SH-SY5Y (cell line): ENCODE results near the gene PHLDB2.

Experiments used
- GATA2 ChIP-seq: IDR thresholded peaks from 2 replicates; pipeline ENCODE4 v1.6.1; 2011; ENCODE audit warnings: mild to moderate bottlenecking, low read depth, low read length
- GATA3 ChIP-seq: IDR thresholded peaks from 2 replicates; pipeline ENCODE4 v1.6.1; 2011; ENCODE audit warnings: low read depth, mild to moderate bottlenecking, low read length, moderate library complexity

DNA sequence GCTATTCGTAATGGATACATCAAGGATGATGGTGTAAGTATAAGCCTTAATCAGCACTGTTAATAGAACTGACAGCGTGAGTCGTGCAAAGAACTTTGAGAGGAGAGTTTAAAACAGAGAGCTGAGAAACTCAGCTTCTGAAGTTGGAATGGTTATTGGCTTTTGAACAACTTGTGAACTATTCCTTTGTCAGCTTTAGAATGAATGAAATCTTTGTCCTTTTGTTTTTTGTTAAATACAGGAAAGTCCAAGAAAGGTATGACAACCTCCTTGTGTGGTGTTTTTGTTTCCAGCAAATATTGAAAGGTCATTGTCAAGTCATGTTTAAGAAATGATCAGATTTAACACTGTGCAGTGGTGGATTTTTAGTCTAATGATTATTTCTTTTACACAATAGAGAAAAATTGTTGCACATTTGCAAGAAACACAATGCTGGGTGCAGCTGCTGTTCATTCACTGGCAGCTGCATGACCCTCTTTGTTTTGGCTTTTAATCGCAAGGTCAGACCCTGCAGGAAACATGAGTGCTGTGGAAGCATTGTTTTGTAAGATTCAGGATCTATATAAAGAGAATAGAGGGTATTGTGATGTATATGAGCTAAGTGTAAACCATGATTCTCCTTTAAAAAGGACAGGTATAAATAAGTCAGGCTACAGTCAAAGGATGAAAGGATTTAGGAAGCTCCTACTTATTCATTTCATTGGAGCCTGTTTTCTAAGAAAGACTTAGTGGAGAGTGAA, 98.1 kb downstream of the PHLDB2 start:
- TF ChIP-seq GATA2 (no peak), GATA3 (no peak)
